HS-5 (cell line): ENCODE measurements around the gene RNASEH2B.

Experiments used
- DNase-seq: peaks from one replicate; pipeline ENCODE4 v3.0.0-alpha.2; 2012; ENCODE audit warnings: low read depth

The RNASEH2B gene

DNA sequence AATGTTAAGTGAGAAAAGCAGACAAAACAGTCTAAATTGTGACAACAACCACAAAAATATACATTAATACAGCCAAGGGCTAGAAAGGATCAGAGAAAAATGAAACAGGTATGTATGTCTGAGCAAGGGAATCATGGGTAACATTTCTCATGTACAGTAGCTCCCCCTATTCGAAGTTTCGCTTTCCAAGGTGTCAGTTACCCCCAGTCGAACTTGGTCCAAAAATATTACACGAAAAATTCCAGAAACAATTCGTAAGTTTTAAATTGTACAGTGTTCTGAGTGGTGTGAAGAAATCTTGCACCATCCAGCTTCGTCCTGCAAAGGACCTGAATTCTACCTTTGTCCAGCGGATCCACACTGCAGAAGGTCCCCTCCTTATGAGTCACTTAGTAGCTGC lies 1.8 kb upstream of the RNASEH2B start:
- no peak for DNase-seq

DNA sequence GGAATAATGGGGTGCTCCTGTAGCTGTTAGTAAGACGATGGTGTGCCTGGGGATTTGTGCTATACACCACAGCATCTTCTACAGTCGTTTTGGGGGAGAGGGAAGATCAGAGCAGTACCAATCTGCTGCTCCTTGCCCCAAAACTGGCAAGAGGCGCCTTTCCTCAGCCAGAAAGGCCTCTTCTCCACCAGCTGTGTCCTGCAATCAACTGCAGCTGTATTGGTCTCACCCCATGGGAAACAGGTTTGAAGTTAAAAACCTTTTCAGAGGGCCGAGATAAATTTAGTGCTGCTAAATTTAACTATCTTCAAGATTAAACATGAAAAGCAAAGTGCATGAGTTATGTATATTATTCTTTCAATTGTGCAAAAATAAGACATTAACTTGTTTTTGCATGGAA lies 1.2 kb upstream of the RNASEH2B start:
- DNase-seq = no peak

DNA sequence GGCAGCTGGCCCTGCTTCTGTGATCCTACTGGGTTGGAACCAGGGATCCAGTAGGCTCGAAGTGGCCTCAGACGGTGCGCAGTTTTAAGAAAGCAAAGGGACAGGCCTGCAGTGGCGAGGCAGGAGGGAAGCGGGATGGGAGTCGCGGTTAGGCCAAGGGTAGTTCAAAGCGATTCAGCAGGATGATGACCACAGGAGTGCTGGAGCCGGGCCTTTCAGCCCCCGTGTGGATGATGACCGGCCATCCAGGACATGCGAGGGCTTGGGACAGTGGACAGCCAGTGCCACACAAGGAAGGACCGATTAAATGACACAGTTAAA lies 854 bp downstream of the RNASEH2B start:
- no peak for DNase-seq

DNA sequence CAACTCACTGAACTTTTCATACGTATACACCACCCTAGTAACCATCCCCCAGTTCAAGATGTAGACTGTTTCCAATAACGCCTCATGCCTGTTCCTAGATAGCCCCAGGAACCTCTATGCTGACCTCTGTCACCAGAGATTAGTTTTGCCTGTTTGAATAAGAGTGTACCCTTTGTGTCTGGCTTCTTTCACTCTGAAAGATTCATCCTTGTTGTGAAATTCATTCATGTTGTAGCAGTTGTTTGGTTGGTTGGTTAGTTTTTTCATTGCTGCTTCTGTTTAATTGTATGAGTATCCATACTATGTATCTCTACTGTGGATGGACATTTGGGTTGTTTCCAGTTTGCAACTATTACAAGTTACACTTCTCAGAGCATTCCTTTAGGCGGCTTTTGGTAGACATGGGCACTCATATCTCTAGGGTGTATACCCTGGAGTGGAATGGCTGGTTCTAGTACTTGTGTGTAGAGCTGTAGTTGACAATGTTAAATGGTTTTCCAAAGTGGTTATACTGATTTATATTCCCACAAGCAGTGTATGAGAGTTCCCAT lies 1.6 kb downstream of the RNASEH2B start:
- DNase-seq = no peak

DNA sequence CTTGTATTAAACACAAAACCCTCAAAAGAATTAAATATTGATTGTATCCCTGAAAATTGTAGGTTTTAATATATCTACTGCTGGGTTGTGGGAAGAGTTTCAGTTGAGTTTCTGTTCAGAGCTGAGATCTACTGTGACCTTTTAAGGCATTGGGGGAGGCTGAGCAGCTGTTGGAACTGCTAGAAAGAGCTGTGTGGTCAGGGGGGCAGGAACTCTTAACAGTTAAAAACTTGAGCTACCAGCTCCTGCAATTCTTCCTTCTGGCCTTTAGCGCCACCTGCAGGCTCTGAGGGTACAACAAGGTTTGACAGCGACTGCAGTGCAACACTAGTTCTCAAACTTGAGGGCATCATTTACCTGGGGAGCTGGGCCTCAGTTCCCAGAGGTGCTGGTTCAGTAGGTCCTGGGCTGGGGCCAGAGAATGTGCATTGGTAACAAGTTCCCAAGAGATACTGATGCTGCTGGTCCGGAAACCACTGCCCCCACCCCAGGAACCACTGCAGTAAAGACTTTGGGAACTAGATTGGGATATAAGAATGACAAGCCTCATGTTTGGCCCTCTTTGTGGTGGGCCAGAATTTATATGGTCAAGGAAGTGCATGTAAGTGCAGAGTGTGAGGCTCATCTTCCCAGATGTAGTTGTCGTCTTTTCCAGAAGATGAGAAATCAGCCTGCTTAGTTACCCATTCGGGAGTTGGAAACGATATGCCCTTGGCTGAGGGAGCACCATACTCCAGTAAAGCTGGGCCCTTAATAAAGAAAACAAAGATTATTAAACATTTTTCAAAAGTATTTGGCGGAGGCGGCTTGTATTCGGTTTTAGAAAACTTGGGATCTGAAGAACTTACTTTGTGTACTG lies 2.6 kb downstream of the RNASEH2B start:
- DNase-seq = no peak

DNA sequence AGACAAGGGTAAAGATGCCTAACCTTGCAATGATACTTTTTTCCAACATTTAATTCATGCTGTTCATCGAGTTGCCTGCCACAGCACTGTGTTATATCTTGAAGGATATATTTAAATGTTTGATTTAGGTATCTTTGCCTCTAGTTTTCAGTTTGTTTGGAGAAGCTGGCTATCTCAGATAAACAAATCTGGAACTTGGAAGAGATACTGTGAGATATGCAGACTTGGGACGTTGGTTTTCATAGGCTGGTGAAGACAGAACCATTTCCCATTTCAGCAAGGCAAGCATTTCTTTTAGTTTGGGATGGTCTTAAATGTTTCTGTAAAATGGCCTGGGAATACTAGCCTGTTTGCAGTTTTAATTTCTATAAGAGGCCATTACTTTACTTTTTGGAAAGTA lies 3.3 kb downstream of the RNASEH2B start:
- no peak for DNase-seq

DNA sequence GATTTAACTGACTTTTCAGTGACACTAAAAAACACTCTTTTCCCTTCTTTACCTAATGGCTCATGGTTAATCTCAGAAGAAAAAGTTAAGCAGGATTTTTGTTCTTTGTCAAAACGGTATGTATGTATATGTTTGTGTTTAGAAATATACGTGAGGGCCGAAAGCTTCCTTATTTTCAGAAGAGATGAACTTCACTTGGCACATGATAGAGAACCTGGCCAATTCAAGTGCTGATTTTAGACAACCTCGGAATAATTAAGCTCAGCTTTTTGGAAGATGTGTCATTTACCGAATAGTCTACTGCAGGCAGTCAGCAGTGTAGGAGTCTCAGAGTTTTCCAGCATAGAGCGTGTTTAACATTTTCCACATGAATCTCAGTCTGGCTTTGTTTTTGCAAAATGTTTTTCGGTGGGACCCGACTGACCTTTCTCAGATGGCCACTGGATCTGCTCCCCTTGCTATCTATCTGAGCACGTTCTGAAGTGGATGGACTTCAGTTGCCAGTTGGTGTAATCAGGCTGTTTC lies 4.6 kb downstream of the RNASEH2B start:
- no peak for DNase-seq

DNA sequence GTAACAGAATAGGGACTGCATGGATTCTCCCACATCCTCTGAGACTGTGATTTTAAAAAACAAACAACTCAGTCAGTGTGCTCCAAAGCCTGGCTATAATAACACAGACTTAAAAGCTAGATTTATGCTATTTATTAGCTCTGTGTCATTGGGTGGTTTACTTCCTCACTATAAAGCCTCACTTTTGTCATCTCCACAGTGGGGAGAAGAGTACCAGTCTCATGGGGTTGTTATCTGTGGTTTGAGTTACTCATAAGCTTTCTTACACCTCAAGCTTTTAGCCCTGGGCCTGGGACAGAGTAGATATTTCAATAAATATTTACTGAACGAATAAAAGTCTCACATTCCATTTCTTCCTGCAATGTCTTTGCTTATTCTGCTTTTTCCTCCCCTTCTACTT lies 5.3 kb downstream of the RNASEH2B start:
- DNase-seq = no peak

DNA sequence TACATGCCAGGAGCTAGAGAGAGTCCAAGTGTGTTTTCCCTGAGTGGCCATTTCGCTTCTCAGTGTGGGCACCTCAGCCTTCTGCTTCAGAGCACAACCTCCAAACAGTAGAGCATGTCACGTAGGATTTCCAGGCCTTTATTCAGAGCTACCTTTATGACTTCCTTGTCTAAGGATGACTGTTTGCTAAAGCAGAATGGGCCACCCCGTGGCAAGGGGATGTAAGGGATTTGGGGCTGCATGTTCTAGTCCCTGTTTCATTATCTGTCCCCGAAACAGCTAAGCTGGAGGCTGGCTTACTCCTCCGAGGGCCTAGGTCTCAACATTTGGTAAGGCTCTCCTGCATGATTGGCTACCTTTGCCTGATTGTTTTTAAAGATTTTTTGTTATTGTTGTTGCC lies 6.0 kb downstream of the RNASEH2B start:
- DNase-seq = no peak

DNA sequence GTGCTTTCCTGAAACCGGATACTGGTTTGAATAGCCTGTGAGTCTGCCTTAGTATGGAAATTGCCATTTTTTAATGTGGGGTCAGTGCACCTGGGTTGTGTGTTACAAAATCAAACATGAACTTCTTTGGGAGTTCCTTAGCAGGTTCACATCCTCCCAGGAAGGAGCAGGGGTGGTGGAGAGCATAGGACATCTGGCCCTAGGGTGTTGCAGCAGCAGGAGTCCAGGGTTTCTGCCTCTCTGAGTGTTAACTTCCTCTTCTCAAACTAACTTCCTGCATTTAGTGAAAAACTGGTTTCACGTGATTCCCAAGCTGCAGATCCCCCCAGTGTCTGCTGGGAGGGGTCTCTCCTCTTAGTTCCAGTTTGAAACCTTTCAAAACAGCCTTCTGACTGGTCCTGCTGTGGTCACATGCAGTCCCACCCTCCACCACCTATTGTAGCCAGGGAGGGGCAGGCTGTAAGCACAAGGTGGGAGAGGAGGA lies 7.2 kb downstream of the RNASEH2B start:
- no peak for DNase-seq

DNA sequence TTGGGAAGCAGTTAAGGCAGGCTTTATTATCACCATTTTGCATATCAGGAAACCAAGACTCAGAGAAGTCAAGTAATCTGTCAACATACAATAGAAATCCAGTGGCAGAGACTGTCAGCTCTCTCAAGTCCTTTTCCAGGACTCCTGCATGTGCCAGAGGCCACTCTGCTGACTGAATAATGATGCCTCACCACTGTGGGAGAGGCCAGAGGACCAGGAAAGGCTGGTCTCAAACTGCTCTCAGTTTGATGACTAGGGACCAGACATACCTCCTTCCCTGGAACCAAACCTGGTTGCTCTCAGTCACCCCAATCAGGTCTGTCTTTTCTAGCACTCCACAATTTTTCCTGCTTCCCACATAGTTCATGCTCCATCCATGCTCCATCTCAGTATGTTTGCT lies 8.0 kb downstream of the RNASEH2B start:
- no peak for DNase-seq

DNA sequence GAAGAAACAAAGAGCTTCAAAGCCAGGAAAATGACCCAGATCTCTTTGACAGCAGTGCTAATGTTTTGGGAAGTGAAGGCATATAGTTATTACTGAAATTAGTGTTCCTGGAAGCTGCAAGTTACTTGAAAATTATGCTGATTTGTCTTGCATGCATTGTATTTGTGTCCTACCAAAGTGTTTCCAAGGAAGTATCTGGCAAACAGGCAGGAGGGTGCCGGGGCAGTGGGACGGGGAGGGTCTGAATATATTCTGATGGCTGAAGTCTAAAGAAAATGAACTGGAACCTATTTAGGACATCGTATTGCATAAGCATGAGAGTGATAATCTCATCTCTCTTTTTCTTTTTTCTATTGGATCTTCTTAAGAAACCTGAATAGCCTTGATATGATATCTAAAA lies 9.0 kb downstream of the RNASEH2B start:
- no peak for DNase-seq

DNA sequence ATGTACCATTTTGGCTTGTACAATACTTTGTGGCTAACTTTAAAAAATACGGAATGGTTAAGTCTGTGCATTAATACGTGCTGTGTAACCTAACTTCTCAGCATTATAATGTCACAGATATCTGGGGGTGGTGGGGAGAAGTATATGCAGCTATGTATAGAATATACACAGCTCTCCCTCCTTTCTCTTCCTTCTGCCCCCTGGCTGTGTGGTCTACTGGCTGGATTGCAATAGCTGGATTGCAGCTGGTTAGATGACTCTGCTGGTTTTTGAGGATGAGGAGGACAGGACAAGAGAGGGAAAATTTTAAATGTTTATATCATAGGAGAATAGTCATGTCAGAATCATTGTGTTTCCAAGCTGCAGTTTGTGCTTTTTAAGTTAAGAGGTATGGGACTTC lies 9.7 kb downstream of the RNASEH2B start:
- no peak for DNase-seq

DNA sequence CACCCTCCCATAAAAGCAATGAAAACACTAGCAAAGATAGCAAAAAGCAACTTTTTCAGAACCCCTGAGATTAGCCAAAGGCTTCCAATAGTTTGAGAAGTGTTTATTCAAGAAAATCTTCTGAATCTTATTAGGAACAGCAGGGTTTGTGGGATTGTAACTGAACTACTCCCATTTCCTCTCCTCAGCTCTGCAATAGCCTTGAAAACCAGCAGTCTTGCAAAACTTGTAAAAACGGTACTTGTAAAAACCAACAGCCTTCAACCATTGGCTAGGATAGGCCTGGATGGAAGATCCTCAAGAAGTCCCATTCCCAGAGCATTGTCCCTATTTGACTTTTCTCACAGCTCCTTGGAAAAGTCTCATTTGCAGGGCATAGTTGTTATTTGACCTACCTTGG lies 12.1 kb downstream of the RNASEH2B start:
- DNase-seq = no peak

DNA sequence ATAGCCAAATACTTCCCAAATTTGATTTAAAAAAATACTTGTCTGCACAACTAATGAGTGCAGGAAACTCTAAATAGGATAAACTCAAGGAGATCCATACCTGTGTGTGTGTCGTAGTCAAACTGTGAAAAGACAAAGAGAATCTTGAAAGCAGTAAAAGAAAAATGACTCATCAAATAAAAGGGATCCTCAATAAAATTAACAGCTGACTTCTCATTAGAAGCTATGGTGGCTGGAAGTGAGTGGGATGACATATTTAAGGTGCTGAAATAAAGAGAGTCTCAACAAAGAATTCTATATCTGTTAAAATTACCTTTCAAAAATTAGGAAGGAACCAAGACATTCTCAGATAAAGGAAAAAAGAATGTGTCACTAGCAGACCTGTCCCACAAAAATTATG lies 13.7 kb downstream of the RNASEH2B start:
- DNase-seq = no peak

DNA sequence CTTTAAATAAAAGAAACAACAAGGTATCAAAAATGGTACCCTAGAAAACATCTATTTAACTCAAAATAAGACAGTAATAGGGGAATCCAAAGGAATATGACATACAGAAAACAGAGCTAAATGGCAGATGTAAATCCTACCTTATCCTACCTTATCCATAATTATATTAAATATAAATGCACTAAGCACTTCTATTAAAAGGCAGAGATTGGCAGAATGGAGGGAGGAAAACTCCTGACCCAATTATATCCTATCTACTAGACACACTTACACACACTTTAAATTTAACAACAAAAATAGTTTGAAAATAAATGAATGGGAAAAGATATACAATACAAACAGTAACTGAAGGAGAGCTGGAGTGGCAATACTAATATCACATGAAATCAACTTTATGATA lies 14.4 kb downstream of the RNASEH2B start:
- DNase-seq = no peak

DNA sequence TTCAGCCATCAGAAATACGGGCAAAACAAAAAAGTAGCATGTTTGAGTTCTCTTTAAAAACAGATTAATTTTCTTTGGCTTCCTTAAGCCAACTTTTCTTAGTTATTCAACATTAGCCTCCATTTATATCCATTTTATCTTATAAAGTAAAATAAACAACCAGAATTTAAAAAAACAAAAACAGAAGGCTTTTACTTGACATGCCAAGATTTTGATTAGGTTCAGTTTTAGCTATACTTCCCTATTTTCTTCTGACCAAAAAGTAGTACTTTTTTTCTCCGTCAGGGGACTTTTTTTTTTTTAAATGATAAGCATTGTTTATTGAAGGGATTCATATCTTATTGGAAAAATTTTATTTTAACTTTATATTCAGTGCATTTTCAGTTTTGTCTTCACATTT lies 18.1 kb downstream of the RNASEH2B start:
- no peak for DNase-seq

DNA sequence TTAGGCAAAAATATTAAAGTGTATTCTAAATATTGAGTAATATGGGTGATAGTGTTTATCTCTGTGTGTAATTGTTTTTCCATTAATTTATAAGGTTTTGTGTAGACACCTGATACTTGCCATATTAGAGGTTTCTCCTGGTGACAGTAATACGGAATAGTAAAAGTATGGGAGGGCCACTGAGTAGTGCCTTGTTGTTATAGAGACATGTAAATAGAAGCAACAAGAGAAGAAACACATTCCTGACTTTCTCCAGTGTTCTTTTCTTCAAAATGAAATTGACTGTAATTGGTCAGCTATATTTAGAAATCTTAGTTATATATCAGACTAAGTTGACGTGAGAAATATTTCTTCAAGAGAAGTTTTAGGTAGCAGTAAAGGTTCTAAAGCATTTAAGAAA lies 18.5 kb downstream of the RNASEH2B start:
- DNase-seq = no peak

DNA sequence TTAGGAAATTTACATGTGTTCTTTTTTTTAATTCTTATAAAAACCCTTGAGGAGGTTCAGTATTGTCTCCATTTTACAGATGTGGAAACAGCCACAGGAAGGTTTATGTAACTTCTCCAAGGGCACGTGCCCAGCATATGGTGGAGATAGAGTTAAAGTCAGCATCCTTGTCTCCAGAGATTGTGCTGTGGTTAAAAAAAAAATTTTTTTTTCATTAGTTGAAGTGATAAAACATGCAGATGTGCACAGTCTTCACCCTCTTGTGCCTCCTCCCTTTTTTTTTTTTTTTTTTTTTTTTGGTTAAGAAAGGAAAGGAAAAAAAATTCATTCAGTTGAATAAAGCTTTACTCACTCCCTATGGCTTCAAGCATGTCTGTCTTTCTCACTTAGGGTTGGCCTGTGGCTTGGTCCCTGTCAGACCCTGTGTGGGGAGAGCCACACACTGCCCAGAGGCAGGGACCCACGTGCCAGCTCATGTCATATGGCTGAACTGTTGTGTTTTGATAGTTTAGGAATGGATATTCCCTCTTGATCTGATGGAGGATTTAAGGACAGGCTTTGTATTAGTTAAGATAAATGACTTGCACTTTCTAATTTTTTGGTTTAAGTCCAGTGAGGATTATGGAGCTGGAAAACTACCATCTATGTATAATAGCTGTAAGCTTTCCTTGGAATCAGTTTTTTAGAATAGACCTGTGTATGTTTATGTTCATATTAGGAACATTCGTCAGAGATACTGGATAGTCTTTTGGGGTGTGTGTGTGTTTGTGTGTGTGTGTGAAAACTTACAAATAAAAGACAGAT lies 19.3 kb downstream of the RNASEH2B start:
- DNase-seq = no peak

DNA sequence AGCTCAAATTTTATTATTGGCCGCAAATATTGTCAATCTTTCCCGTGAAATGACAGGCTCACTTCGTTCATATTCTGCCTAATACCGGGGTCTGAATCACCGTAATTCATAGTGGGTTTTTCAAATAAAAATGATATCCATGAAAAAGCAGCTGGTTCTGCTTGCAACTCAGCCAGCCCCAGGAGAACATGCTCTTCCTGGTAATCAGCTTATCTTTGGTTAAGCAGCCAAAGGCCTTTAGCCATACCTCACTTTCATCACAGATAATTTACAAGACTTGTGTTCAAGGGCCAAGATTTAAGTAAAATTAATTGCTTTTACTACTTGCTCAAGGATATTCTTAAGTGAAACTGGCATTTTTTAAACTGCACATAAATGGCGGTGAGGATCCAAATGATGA lies 22.5 kb downstream of the RNASEH2B start:
- no peak for DNase-seq

DNA sequence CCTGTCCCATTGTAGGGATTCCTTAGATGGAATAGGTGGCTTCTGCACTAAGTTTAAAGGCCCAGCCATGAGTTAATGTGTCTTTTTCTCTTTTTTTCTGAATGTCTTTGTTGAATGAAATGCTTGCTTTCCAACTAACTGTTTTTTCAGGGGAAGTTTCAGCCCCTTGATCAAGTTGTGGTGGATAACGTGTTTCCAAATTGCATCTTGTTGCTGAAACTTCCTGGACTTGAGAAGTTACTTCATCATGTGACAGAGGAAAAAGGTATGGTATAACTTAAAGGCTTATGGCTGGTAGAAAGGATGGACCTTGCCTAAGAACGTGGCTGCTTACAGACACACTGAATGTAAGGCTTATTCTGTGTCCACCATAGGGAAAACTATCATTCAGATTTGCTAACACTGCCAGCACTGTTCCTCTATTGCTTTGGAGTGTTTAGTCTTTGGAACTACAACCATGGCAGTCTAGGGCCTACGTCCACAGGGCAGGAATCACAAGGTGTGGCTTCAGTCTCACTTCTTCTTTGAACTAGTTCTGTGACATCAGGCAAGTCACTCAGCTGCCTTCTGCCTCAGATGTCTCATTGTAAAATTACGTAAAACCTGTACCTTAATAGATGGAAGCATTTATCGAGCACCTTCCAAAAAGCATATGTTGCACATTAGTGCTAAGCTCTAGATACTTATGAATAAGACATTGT lies 25.3 kb downstream of the RNASEH2B start:
- no peak for DNase-seq

DNA sequence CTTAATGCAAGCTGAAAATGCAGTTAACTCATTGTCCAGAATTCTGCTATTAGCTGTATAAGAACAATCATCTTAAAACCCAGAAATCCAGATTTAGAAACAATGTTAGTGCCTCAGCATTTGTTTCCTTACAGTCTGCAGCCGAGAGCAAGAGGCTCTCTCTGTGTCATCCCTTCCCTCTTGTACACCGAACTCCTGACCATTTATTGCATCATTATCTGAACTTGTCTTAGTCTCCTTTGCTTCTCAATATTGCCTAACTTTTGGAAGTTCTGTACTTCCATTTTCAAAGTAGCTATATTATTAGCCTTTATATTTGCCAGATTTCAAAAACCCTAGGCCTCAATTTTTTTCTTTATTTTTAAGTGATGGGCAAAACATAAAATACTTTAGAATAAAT lies 27.1 kb downstream of the RNASEH2B start:
- DNase-seq = no peak
